ENCODE measurements around the gene LGALS9. TPM values are rescaled to one million over a fixed set of nuclear protein-coding genes. Genes with fewer than 3 reads are reported as not detected.

Gene LGALS9
- total RNA-seq, 1 donor from 2014 or later = 38.4 TPM

DNA sequence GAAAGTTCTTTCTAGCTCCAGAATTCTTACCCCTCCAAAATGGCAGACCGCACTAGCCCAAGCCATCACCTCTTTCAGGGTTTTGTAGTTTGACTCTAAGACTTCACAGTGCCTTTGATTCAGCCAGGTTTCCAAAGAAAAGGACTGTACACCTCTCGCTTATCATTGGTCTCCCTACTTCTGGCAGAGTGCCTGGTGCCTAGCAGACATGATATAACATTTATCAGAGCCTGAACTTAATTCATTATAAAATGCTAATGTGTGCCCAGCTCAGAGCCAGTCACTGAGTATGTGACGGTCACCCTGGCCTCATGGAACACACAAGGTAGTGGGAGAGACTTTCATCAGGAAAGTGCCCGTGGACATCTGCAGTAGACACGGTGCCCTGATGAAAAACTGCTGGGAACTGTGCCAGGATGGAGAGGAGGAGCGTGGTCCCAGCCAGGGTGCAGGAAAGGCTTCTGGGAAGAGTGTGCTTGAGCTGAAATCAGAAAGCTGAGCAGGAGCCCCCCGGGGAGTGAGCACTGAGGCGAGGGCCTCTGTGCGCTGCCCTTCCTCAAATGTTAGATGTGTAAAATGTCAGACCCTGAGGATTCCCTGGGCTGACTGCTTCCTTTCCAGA, 34.3 kb upstream of the LGALS9 start:
- intact Hi-C loops (cut with micrococcal nuclease) = no loop called here
- peaks cover 40% of the 10 kb centered on the region for H3K4me1 Mint-ChIP-seq (ENCODE audit: low read depth)
- peak overlapping the region; percentile 86 for H3K27ac Mint-ChIP-seq
- no peak overlapping the region for H3K4me3 Mint-ChIP-seq
- H3K9me3 Mint-ChIP-seq = no peaks in the 10 kb centered on the region
- H3K27me3 Mint-ChIP-seq (ENCODE audit: insufficient read depth) = no peaks in the 10 kb centered on the region
- DNase-seq (ENCODE audit: low spot score) = no peak
- H3K36me3 Mint-ChIP-seq (ENCODE audit: low read depth) = peaks cover 46% of the 10 kb centered on the region

DNA sequence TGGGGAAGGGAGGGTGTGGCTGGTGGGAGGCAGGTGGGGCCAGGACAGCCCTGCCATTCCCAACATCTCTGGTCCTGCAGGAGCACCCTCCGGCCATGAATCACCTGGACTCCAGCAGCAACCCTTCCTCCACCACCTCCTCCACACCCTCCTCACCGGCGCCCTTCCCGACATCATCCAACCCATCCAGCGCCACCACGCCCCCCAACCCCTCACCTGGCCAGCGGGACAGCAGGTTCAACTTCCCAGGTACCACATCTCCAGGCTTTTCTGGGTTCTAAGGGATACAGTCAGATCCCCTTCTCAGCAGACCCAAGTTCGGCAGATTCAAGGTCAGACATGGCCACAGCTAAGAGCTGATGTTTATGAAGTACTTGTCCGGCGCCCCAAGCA, 33.8 kb upstream of the LGALS9 start:
- DNase-seq (ENCODE audit: low spot score) = no peak
- intact Hi-C loops (cut with micrococcal nuclease) = no loop called here
- Mint-ChIP-seq H3K36me3 (ENCODE audit: low read depth) (peaks cover 47% of the 10 kb centered on the region), H3K9me3 (no peaks in the 10 kb centered on the region), H3K27me3 (ENCODE audit: insufficient read depth) (no peaks in the 10 kb centered on the region), H3K4me1 (ENCODE audit: low read depth) (peaks cover 45% of the 10 kb centered on the region), H3K4me3 (no peak overlapping the region), H3K27ac (no peak overlapping the region)

DNA sequence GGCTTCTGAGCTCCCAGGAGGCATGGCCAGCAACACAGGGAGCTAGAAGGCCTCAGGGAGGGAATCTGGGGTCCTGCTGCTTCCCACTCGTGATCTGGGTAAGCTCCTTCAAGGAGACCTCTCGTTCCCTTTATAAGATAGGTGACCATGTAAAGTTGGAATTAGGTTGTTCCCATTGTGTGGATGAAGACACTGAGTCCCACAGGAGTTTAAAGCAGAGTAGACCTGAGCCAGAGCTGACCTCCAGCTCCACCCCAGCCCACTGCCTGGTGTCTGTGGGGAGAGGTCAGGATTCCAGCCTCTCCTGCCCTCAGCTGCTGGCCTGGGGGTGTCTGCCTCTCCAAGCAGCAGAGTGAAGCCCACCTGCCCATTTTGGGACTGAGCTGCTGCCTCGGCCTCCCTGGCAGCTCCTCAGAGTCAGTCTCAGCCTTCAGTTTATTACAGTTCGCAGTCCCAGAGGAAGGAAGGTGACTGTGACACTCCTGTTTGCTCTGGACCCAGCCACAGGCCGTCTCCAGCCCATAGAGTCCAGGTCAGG, 33.1 kb upstream of the LGALS9 start:
- Mint-ChIP-seq H3K27me3 (ENCODE audit: insufficient read depth) (no peaks in the 10 kb centered on the region), H3K4me3 (no peak overlapping the region), H3K4me1 (ENCODE audit: low read depth) (peaks cover 45% of the 10 kb centered on the region), H3K27ac (no peak overlapping the region), H3K9me3 (no peaks in the 10 kb centered on the region), H3K36me3 (ENCODE audit: low read depth) (peaks cover 40% of the 10 kb centered on the region)
- intact Hi-C loops (cut with micrococcal nuclease) = no loop called here
- DNase-seq (ENCODE audit: low spot score) = no peak

DNA sequence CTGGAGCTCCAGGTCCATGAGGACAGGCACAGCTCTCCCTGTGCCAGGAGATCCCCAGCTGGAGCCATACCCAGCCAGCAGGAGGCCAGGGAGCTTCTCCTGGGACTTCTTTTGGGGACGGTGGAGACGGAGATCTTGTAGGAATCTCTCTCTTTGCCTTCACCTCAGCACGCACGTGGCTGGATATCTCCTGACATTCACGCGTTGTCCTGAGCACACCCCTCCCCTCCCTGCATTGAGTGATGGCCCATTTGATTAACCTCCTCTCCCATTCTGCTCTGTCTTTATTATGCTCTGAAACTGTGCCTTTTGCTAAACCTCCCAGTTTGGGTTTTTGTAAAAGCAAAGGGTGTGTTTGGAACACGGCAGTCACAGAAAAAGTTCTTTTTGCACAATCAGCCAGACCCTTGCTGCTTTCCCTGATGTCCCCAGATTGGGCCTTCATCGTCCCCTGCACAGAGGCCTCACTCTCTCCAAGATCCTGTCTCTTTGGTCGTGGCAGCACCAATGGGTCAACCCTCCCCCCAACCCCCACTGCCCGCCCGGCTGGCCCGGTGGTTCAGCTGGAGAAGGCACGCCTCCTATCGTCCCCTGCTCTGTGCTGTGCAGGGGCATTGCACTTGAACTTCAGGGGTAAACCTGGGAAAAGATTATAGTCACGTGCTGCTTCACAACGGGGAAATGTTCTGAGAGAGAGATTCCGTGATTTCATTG, 32.5 kb upstream of the LGALS9 start:
- no peak overlapping the region for H3K4me3 Mint-ChIP-seq
- H3K4me1 Mint-ChIP-seq (ENCODE audit: low read depth) = peaks cover 50% of the 10 kb centered on the region
- H3K27ac Mint-ChIP-seq = no peak overlapping the region
- no peaks in the 10 kb centered on the region for H3K27me3 Mint-ChIP-seq (ENCODE audit: insufficient read depth)
- intact Hi-C loops (cut with micrococcal nuclease) = no loop called here
- DNase-seq (ENCODE audit: low spot score) = no peak
- H3K9me3 Mint-ChIP-seq = no peaks in the 10 kb centered on the region
- H3K36me3 Mint-ChIP-seq (ENCODE audit: low read depth) = peaks cover 42% of the 10 kb centered on the region

DNA sequence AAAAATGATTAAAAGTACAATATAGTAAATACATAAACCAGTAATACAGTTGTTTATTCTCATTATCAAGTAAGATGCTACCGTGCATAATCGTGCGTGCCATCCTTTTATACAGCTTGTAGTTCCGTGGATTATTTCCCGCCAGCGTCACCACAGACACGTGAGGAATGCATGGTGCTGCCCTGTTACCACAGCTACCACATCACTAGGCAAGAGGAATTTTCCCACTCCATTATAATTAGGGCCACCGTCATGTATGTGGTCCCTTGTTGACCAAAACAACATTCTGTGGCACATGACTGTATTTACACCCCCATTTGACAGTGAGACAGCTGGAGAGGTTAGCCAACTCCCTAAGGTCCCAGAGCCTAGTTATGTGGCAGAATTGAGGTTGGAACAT, 30.5 kb upstream of the LGALS9 start:
- intact Hi-C loops (cut with micrococcal nuclease) = loop anchor here (1.0 to 5.0 kb wide), 4 partner anchors 20 to 144 kb away; partner anchors contain the start of gene KSR1
- Mint-ChIP-seq H3K4me3 (no peak overlapping the region), H3K27me3 (ENCODE audit: insufficient read depth) (no peaks in the 10 kb centered on the region)

DNA sequence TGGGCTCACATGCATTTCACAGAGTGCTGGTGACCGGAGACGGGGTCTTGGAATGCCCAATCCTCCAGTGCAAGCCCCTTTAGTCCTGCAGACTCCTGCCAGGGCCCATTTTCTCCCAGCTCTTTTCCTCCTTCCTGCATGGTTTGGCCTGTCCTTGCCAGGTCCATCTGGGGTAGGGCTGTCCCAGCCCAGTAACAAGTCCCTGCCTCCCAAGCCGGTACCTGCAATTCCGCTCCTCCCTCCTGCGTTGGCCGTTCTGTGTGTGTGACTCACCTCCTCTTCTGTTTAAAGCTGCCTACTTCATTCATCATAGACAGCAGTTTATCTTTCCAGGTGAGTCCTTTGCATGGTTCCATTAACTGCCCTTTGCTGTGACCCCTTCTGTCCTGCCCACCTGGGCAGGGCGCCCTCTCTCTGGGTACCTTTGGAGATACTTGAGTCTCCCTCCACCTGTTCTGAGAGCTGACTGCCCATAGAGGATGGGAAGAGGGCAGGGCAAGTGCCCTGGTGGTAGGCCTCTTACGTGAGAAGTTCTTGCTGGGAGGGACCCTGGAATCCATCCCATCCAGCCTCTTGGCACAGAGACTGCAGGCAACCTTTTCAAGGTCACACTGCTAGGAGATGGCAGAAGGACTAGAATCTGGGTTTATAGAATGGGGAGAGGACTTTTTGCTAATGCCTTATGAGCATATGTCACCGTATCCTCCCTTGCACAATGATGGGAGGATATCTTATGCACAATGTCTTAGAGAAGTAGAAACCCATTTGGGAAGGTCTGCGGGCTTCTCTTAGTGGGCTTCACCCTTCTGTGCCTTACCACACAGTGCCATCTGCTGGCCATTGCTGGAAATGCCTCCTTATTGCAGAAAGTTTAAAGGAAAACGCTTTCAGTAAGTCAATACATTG, 29.7 kb upstream of the LGALS9 start:
- Mint-ChIP-seq H3K9me3 (no peaks in the 10 kb centered on the region), H3K27me3 (ENCODE audit: insufficient read depth) (no peaks in the 10 kb centered on the region), H3K4me1 (ENCODE audit: low read depth) (peaks cover 30% of the 10 kb centered on the region), H3K4me3 (no peak overlapping the region), H3K27ac (no peak overlapping the region), H3K36me3 (ENCODE audit: low read depth) (peaks cover 34% of the 10 kb centered on the region)
- DNase-seq (ENCODE audit: low spot score) = peak; percentile 68
- intact Hi-C loops (cut with micrococcal nuclease) = loop anchor here (1.0 to 5.0 kb wide), 7 partner anchors 33 to 365 kb away; partner anchors contain the start of gene WSB1

More for the DNA sequence above, 30.5 kb upstream of the LGALS9 start:
- H3K36me3 Mint-ChIP-seq (ENCODE audit: low read depth) = peaks cover 31% of the 10 kb centered on the region
- no peaks in the 10 kb centered on the region for H3K9me3 Mint-ChIP-seq
- no peak for DNase-seq (ENCODE audit: low spot score)
- H3K27ac Mint-ChIP-seq = no peak overlapping the region
- peaks cover 34% of the 10 kb centered on the region for H3K4me1 Mint-ChIP-seq (ENCODE audit: low read depth)

DNA sequence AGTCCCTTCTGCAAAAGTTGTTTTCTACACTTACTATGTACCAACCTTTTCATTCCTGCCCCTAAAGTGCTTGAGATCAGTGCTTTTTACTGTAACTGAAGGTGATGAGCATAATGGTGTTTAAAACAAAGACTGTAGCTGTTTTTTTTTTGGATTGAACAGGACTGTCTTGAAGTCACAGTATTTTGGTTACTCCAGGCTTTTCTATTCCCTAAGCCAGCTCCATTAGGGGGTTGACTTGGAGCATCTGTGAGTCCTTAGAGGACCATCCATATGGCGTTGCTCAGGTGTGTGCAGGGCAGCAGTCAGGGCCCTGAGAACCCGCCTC, 29.0 kb upstream of the LGALS9 start:
- intact Hi-C loops (cut with micrococcal nuclease) = loop anchor here (1.0 to 5.0 kb wide), 7 partner anchors 33 to 366 kb away; partner anchors contain the start of gene WSB1
- peaks cover 31% of the 10 kb centered on the region for H3K36me3 Mint-ChIP-seq (ENCODE audit: low read depth)
- H3K27me3 Mint-ChIP-seq (ENCODE audit: insufficient read depth) = no peaks in the 10 kb centered on the region
- no peak for DNase-seq (ENCODE audit: low spot score)
- no peak overlapping the region for H3K4me3 Mint-ChIP-seq
- H3K27ac Mint-ChIP-seq = no peak overlapping the region
- H3K9me3 Mint-ChIP-seq = no peaks in the 10 kb centered on the region
- peaks cover 30% of the 10 kb centered on the region for H3K4me1 Mint-ChIP-seq (ENCODE audit: low read depth)

DNA sequence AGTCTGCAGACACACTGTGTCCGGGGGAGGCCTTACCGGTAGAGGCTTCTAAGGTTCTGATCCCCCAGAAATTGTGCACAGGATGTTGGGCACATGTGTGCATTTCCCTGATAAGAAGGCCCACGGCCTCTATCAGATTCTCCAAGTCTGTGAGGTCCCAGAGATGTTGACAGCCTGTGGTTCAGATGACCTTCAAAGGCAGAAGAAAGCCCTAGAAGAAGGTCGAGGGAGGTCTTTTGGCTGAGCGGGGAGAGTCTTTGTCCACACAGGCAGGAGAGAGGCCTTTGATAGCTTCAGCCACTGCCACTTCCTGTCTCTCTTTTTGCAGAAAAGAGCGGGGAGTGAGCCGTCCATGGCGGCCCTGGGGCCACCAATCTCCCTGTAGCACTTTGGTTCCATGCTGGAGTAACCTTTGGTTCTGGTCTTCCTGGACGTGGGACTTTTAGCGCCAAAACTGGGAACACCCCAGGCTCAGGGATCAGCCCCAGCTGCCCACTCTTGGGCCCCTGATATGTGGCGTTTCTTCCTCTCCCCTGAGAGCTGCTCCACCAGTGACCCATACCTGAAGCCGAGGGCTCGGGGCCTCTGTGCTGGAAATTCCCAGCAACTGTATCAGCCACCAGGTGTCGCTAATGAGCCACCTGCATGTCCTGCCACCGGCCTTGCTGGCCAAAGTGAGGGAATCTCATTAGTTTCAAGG, 28.1 kb upstream of the LGALS9 start:
- peak; percentile 49 for DNase-seq (ENCODE audit: low spot score)
- H3K4me3 Mint-ChIP-seq = no peak overlapping the region
- no peaks in the 10 kb centered on the region for H3K9me3 Mint-ChIP-seq
- intact Hi-C loops (cut with micrococcal nuclease) = loop anchor here (1.0 to 5.0 kb wide), 3 partner anchors 48 to 153 kb away; no protein-coding TSS in a partner anchor
- H3K4me1 Mint-ChIP-seq (ENCODE audit: low read depth) = peaks cover 30% of the 10 kb centered on the region
- peak overlapping the region; percentile 52 for H3K27ac Mint-ChIP-seq
- H3K27me3 Mint-ChIP-seq (ENCODE audit: insufficient read depth) = no peaks in the 10 kb centered on the region
- H3K36me3 Mint-ChIP-seq (ENCODE audit: low read depth) = peaks cover 32% of the 10 kb centered on the region

DNA sequence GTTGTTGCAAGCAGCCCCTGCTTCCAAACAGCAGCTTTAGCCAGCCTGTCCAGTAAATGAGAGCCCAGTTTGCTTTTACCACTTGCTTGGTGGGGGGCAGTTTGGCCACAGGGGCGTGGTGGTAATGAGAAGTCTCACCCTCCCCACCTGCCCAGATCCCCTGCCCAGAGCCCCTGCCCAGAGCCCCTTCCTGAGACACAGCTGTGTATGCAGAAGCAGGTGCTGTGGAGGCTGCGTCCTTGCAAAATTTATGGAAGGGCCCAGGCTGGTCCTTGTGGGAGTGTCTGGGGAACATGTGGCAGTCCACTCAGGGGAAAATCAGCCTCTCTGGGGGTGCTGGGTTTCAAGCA, 27.6 kb upstream of the LGALS9 start:
- Mint-ChIP-seq H3K27me3 (ENCODE audit: insufficient read depth) (no peaks in the 10 kb centered on the region), H3K4me1 (ENCODE audit: low read depth) (peaks cover 34% of the 10 kb centered on the region), H3K4me3 (no peak overlapping the region), H3K36me3 (ENCODE audit: low read depth) (peaks cover 36% of the 10 kb centered on the region), H3K9me3 (no peaks in the 10 kb centered on the region), H3K27ac (no peak overlapping the region)
- intact Hi-C loops (cut with micrococcal nuclease) = loop anchor here (1.0 to 5.0 kb wide), 3 partner anchors 48 to 153 kb away; no protein-coding TSS in a partner anchor
- DNase-seq (ENCODE audit: low spot score) = no peak

DNA sequence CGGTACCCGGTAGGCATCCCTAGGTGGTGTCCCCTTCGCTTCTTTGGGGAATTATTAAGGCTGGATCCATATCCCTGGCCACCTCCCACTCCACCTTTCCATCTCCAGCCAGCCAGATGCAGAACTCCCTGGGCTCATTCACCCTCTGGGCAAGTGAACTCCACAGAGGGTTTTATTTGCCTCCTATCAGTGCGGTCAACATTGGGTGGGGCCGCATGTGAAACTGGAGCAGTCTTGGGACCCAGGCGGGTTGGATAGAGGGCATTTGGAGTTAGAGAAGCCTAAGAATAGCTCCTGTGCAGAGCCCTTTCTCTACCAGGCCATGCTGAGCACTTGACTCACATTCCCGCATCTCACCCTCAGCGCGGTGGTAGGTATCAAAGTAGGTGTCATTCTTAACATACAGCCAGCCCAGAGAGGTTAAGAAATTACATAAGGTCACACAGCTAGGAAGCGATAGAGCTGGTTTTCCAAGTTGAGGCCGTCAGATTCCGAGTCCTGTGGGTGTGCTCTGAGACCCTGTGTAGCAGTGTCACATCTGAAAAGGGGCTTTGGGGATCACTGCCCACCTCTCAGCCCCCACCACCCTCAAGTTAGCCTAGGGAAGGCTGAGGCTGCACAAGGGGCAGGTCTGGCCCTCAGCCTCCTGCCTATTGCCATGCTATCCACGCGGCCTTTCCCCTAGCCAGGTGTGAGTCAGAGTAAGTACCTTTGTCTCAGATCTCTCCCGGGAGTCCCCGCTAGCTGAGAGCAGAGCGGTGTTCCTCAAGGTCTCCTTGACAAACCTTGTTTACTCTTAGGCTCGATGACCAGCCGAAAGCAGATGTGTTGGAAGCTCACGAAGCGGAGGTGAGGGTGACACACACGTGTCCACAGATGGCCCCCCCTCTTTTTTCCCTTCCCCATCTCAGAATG, 26.9 kb upstream of the LGALS9 start:
- Mint-ChIP-seq H3K36me3 (ENCODE audit: low read depth) (peaks cover 33% of the 10 kb centered on the region), H3K9me3 (no peaks in the 10 kb centered on the region), H3K4me1 (ENCODE audit: low read depth) (peaks cover 41% of the 10 kb centered on the region), H3K27me3 (ENCODE audit: insufficient read depth) (no peaks in the 10 kb centered on the region), H3K27ac (no peak overlapping the region), H3K4me3 (no peak overlapping the region)
- DNase-seq (ENCODE audit: low spot score) = no peak
- intact Hi-C loops (cut with micrococcal nuclease) = loop anchor here (1.0 to 5.0 kb wide), 3 partner anchors 47 to 152 kb away; no protein-coding TSS in a partner anchor

DNA sequence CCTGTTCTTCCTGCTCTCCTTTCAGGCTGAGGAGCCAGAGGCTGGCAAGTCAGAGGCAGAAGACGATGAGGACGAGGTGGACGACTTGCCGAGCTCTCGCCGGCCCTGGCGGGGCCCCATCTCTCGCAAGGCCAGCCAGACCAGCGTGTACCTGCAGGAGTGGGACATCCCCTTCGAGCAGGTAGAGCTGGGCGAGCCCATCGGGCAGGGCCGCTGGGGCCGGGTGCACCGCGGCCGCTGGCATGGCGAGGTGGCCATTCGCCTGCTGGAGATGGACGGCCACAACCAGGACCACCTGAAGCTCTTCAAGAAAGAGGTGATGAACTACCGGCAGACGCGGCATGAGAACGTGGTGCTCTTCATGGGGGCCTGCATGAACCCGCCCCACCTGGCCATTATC, 25.6 kb upstream of the LGALS9 start:
- Mint-ChIP-seq H3K27ac (no peak overlapping the region), H3K4me3 (no peak overlapping the region), H3K27me3 (ENCODE audit: insufficient read depth) (no peaks in the 10 kb centered on the region), H3K36me3 (ENCODE audit: low read depth) (peaks cover 40% of the 10 kb centered on the region), H3K9me3 (no peaks in the 10 kb centered on the region), H3K4me1 (ENCODE audit: low read depth) (peaks cover 39% of the 10 kb centered on the region)
- intact Hi-C loops (cut with micrococcal nuclease) = no loop called here
- DNase-seq (ENCODE audit: low spot score) = no peak
